Measurements from ENCODE around the gene SRSF7. TPM values are rescaled to one million over a fixed set of nuclear protein-coding genes. Genes with fewer than 3 reads are reported as not detected.
"Not testable (repeated sequence)": the region's sequence is repeated elsewhere in the genome, so short reads cannot be mapped to it uniquely, and the experiment has no call there.

Gene SRSF7
- total and polyA plus RNA-seq, 2 donors (not counting 1 experiment from before 2014, with no cell fraction given), result 283 to 505 TPM

DNA sequence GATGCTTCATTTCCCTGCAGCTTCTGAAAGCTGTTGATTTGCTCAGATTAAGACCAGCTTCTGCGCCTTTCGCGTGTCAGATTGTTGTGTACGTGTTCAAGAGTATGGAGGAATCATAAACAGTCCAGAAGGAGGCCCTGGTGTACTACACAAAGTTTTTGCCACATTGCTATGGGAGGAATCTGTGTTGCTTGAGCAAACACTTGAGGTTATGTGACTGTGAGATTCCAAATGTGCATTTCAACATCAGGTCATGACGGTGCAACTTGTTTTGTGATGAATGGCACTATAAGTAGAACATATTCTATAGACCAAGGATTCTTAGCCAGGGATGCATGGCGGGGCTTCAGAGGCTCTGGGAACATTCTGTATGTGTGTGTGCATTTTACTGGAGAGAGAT lies 35.0 kb downstream of the SRSF7 start:
- Histone ChIP-seq H2AFZ (ENCODE audit: insufficient read depth, low read depth, low read length, poor library complexity, severe bottlenecking) (no peak overlapping the region), H3K27me3 (replicated peaks in 1 of 4; ENCODE audit: control extremely low read depth in 1 of 4, control insufficient read depth in 3 of 4, insufficient read depth in 4 of 4, low read length in 3 of 4) (no peaks in the 10 kb centered on the region), H3K9me3 (ENCODE audit: control extremely low read depth in 1 of 3, control insufficient read depth in 2 of 3, insufficient read depth in 1 of 3, low read length in 2 of 3) (peaks cover 0 to 7% (median 0%) of the 10 kb centered on the region in 3 donors), H3K4me1 (ENCODE audit: control insufficient read depth in 2 of 2, insufficient read depth in 2 of 2, low read length in 2 of 2) (peaks cover 5% of the 10 kb centered on the region in 2 donors), H3K36me3 (replicated peaks in 1 of 2; ENCODE audit: control extremely low read depth in 1 of 2, control insufficient read depth in 1 of 2, extremely low read depth in 1 of 2, insufficient read depth in 2 of 2, low read length in 1 of 2) (peaks cover 0 to 5% of the 10 kb centered on the region in 2 experiments), H3K9ac (ENCODE audit: low read length) (no peak overlapping the region), H3K27ac (ENCODE audit: low read length in 2 of 2) (no peak overlapping the region), H4K20me1 (ENCODE audit: control insufficient read depth, insufficient read depth, low read length, poor library complexity, severe bottlenecking) (no peaks in the 10 kb centered on the region), H3K4me2 (replicated peaks; ENCODE audit: low read depth, low read length, poor library complexity, severe bottlenecking) (no peak overlapping the region), H3K79me2 (ENCODE audit: control insufficient read depth, insufficient read depth, low read length) (no peaks in the 10 kb centered on the region), H3K4me3 (ENCODE audit: control extremely low read depth in 1 of 5, extremely low read depth in 1 of 5, insufficient read depth in 1 of 5, low read depth in 2 of 5, low read length in 4 of 5) (no peak overlapping the region)
- ATAC-seq (ENCODE audit: low read depth), result no peak
- H3K27ac Mint-ChIP-seq, result no peak overlapping the region
- peaks cover 7% of the 10 kb centered on the region for H3K9me3 Mint-ChIP-seq (ENCODE audit: insufficient read depth)
- ChIA-PET CTCF (no interaction called here), POLR2A (no interaction called here)
- peaks cover 9% of the 10 kb centered on the region for H3K4me1 Mint-ChIP-seq
- intact Hi-C loops (cut with micrococcal nuclease), result no loop called here
- no peak overlapping the region for H3K4me3 Mint-ChIP-seq
- DNase-seq, result no peak
- H3K27me3 Mint-ChIP-seq, result no peaks in the 10 kb centered on the region
- TF ChIP-seq CTCF (IDR thresholded peaks at IDR 0.05) (no peak), EZH2 (IDR thresholded peaks at IDR 0.05; ENCODE audit: borderline replicate concordance, insufficient read depth, low read depth, low read length, poor library complexity, severe bottlenecking) (no peak)
- 96% methylated on average over 4 of the region's 6 CpGs for WGBS (ENCODE audit: insufficient coverage)

DNA sequence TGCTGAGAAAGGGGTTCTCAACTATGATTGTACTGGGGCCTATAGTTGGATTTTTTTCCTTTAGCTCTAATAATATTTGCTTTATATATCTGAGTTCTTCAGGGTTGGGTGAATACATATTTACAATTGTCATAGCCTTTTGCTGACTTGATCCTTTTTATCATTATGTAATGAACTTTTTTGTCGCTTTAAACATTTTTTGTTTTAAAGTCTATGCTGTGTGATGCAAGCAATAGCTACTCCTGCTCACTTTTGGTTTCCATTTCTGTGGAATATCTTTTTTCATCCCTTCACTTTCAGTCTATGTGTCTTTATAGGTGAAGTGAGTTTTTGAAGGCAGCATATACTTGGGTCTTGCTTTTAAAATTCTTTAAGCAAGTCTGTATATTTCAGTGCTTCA lies 36.2 kb downstream of the SRSF7 start:
- H3K4me1 ChIP-seq (ENCODE audit: control insufficient read depth in 2 of 2, insufficient read depth in 2 of 2, low read length in 2 of 2); POLR2A ChIA-PET; H3K27ac Mint-ChIP-seq; H3K9me3 Mint-ChIP-seq (ENCODE audit: insufficient read depth); H3K27me3 Mint-ChIP-seq; ATAC-seq (ENCODE audit: low read depth); H3K27me3 ChIP-seq (replicated peaks in 1 of 4; ENCODE audit: control extremely low read depth in 1 of 4, control insufficient read depth in 3 of 4, insufficient read depth in 4 of 4, low read length in 3 of 4); H3K4me3 Mint-ChIP-seq; H2AFZ ChIP-seq (ENCODE audit: insufficient read depth, low read depth, low read length, poor library complexity, severe bottlenecking); H3K36me3 ChIP-seq (replicated peaks in 1 of 2; ENCODE audit: control extremely low read depth in 1 of 2, control insufficient read depth in 1 of 2, extremely low read depth in 1 of 2, insufficient read depth in 2 of 2, low read length in 1 of 2); DNase-seq; H3K4me2 ChIP-seq (replicated peaks; ENCODE audit: low read depth, low read length, poor library complexity, severe bottlenecking); intact Hi-C loops (cut with micrococcal nuclease); H3K9ac ChIP-seq (ENCODE audit: low read length); H3K79me2 ChIP-seq (ENCODE audit: control insufficient read depth, insufficient read depth, low read length); H4K20me1 ChIP-seq (ENCODE audit: control insufficient read depth, insufficient read depth, low read length, poor library complexity, severe bottlenecking); H3K4me3 ChIP-seq (ENCODE audit: control extremely low read depth in 1 of 5, extremely low read depth in 1 of 5, insufficient read depth in 1 of 5, low read depth in 2 of 5, low read length in 4 of 5); H3K4me1 Mint-ChIP-seq; H3K27ac ChIP-seq (ENCODE audit: low read length in 2 of 2); H3K9me3 ChIP-seq (ENCODE audit: control extremely low read depth in 1 of 3, control insufficient read depth in 2 of 3, insufficient read depth in 1 of 3, low read length in 2 of 3): not testable (repeated sequence)
- WGBS (ENCODE audit: insufficient coverage), result no CpG with 5 or more reads among the region's 1 CpG
- CTCF ChIA-PET, result interaction anchor here (1.2 kb wide), 1 partner anchor 133 kb away, joined by 3 read pairs; no protein-coding TSS in a partner anchor
